IMR-90 (cell line): ENCODE data around the gene PLCB2. TPM values are rescaled to one million over a fixed set of nuclear protein-coding genes. Genes with fewer than 3 reads are reported as not detected.

Experiments used
- ATAC-seq: fragments of 200-7000 bp; cut with Tn5 transposase; 2 replicates; pipeline ENCODE4 v1.9.1; 2020; ENCODE audit warnings: low read depth, mild to moderate bottlenecking, moderate library complexity
- BruUV-seq: library from RNA; stranded (reverse); fragments of 400-500 nt; replicated peaks from 2 replicates; lab custom pipeline; 2021; lab: Mats Ljungman, UMichigan
- CTCF ChIA-PET: fragments of 300-600 bp; formaldehyde crosslinking; extraction: SDS; loops from one replicate; lab custom pipeline; 2021; ENCODE audit warnings: antibody characterized with exemption; lab: Yijun Ruan, JAX
- POLR2A ChIA-PET: fragments of 300-600 bp; sonication (Branson Sonifier 250); formaldehyde crosslinking; loops from one replicate; lab custom pipeline; 2022; ENCODE audit warnings: antibody characterized with exemption; ENCODE audit not compliant: unreplicated experiment; lab: Charles Lee
- DNase-seq: peaks from one replicate; pipeline ENCODE4 v3.0.0; 2013
- H2AFZ ChIP-seq: replicated peaks from 2 replicates; pipeline ENCODE3; 2013; ENCODE audit warnings: low read length, mild to moderate bottlenecking; ENCODE audit not compliant: poor library complexity
- H2AK5ac ChIP-seq: 2 replicates; pipeline ENCODE4 v1.6.1; 2013; ENCODE audit warnings: low read depth, low read length, inconsistent platforms
- H2AK9ac ChIP-seq: replicated peaks from 2 replicates; pipeline ENCODE3; 2013; ENCODE audit warnings: mild to moderate bottlenecking, low read depth, low read length, moderate library complexity; ENCODE audit not compliant: poor library complexity
- H2BK120ac ChIP-seq: 2 replicates; pipeline ENCODE4 v1.6.1; 2013; ENCODE audit warnings: low read depth, low read length, inconsistent platforms
- H2BK15ac ChIP-seq: 3 replicates; pipeline ENCODE4 v1.6.1; 2013; ENCODE audit warnings: low read depth, low read length, inconsistent platforms
- H2BK20ac ChIP-seq: 2 replicates; pipeline ENCODE4 v1.6.1; 2013; ENCODE audit warnings: low read depth, mild to moderate bottlenecking, inconsistent platforms, low read length, moderate library complexity
- H2BK5ac ChIP-seq: 2 replicates; pipeline ENCODE4 v1.6.1; 2013; ENCODE audit warnings: mild to moderate bottlenecking, low read depth, low read length, inconsistent platforms; ENCODE audit not compliant: poor library complexity, severe bottlenecking
- H3K14ac ChIP-seq: replicated peaks from 2 replicates; pipeline ENCODE4 v1.6.1; 2013; ENCODE audit warnings: low read depth, low read length, inconsistent platforms
- H3K18ac ChIP-seq: 2 replicates; pipeline ENCODE4 v1.6.1; 2013; ENCODE audit warnings: low read depth, low read length, control low read depth
- H3K23ac ChIP-seq: 2 replicates; pipeline ENCODE4 v1.6.1; 2013; ENCODE audit warnings: low read depth, low read length, inconsistent platforms
- H3K27ac ChIP-seq: 2 replicates; pipeline ENCODE4 v1.5.1; 2013; ENCODE audit warnings: mild to moderate bottlenecking, control low read depth, low read length; ENCODE audit not compliant: insufficient read depth
- H3K27me3 ChIP-seq: 2 replicates; pipeline ENCODE4 v1.6.1; 2013; ENCODE audit warnings: low read length; ENCODE audit not compliant: control insufficient read depth, insufficient read depth
- H3K36me3 ChIP-seq: 2 replicates; pipeline ENCODE4 v1.6.1; 2013; ENCODE audit warnings: low read length, mixed read lengths; ENCODE audit not compliant: control insufficient read depth, insufficient read depth
- H3K4ac ChIP-seq: 2 replicates; pipeline ENCODE4 v1.6.1; 2013; ENCODE audit warnings: low read depth, low read length, inconsistent platforms
- H3K4me1 ChIP-seq: 2 replicates; pipeline ENCODE4 v1.6.1; 2013; ENCODE audit warnings: low read length, mixed read lengths; ENCODE audit not compliant: control insufficient read depth, insufficient read depth
- H3K4me2 ChIP-seq: 2 replicates; pipeline ENCODE4 v1.6.1; 2013; ENCODE audit warnings: low read depth, mild to moderate bottlenecking, control low read depth, low read length, moderate library complexity
- H3K4me3 ChIP-seq: 2 replicates; pipeline ENCODE4 v1.5.1; 2013; ENCODE audit warnings: low read depth, mild to moderate bottlenecking, control low read depth, low read length, moderate library complexity; ENCODE audit not compliant: insufficient read depth
- H3K56ac ChIP-seq: 2 replicates; pipeline ENCODE4 v1.6.1; 2013; ENCODE audit warnings: low read length, inconsistent platforms; ENCODE audit not compliant: insufficient read depth; ENCODE audit errors: extremely low read depth
- H3K79me1 ChIP-seq, 2 experiments: 2 replicates each; pipeline ENCODE4 v1.6.1; 2013; ENCODE audit warnings: low read length in 2 of 2, inconsistent platforms in 1 of 2, low read depth in 1 of 2
- H3K9ac ChIP-seq: 2 replicates; pipeline ENCODE4 v1.6.1; 2013; ENCODE audit warnings: low read depth, low read length, control low read depth
- H3K9me1 ChIP-seq: 2 replicates; pipeline ENCODE4 v1.6.1; 2013; ENCODE audit warnings: low read length, inconsistent platforms; ENCODE audit not compliant: insufficient read depth
- H3K9me3 ChIP-seq: 2 replicates; pipeline ENCODE4 v1.6.1; 2013; ENCODE audit warnings: low read length; ENCODE audit not compliant: control insufficient read depth, insufficient read depth
- H4K20me1 ChIP-seq: 2 replicates; pipeline ENCODE4 v1.6.1; 2013; ENCODE audit warnings: low read length, inconsistent platforms; ENCODE audit not compliant: insufficient read depth
- H4K5ac ChIP-seq: 2 replicates; pipeline ENCODE4 v1.6.1; 2013; ENCODE audit warnings: mild to moderate bottlenecking, low read depth, low read length, control low read depth
- H4K8ac ChIP-seq, 2 experiments: 2 replicates each; pipeline ENCODE4 v1.6.1; 2013; ENCODE audit warnings: low read depth in 2 of 2, low read length in 2 of 2, control low read depth in 1 of 2, inconsistent platforms in 1 of 2
- H4K91ac ChIP-seq: 2 replicates; pipeline ENCODE4 v1.6.1; 2013; ENCODE audit warnings: low read depth, low read length, inconsistent platforms; ENCODE audit not compliant: insufficient read depth
- CHD1 ChIP-seq: IDR thresholded peaks from 2 replicates; pipeline ENCODE4 v1.6.1; 2012; ENCODE audit warnings: low read depth, low read length, improper control_type of control experiment
- WGBS, 2 experiments: methylation state at CpG; one replicate each; pipeline versions ENCODE4 v1.1.5 to v1.1.7; 2013; ENCODE audit warnings: missing lambda C conversion rate in 2 of 2; ENCODE audit not compliant: insufficient read length in 1 of 2; ENCODE audit errors: extremely low coverage in 2 of 2; 5-methylcytosine and 5-hydroxymethylcytosine counted together
- dilution Hi-C: fragments of 300-500 bp; cut with HindIII; formaldehyde crosslinking; loops from one replicate; pipeline ENCODE4 v1.14.3; 2018; ENCODE audit warnings: low sequenced_read_pairs; ENCODE audit not compliant: unreplicated experiment
- in situ Hi-C: fragments of 300-500 bp; cut with MboI; formaldehyde crosslinking; loops from 3 replicates; pipeline ENCODE4 v1.14.3; 2019; ENCODE audit warnings: low sequenced_read_pairs, inconsistent platforms, mixed read lengths
- intact Hi-C: fragments of 100-400 bp; cut with micrococcal nuclease; formaldehyde crosslinking; loops from 2 replicates; pipeline ENCODE4 v1.10.0; 2022
- polyA plus RNA-seq, 3 experiments: library from polyadenylated mRNA; depleted of rRNA; stranded (reverse); fragments of >200 nt; gene quantifications; 2 replicates each; pipeline ENCODE4 v1.2.3, GENCODE V29; 2012; ENCODE audit warnings: low replicate concordance in 1 of 3
- total RNA-seq: library from RNA; depleted of rRNA; stranded (reverse); fragments of >200 nt; gene quantifications from 2 replicates; pipeline ENCODE4 v1.2.3, GENCODE V29; 2012

The PLCB2 gene
- total and polyA plus RNA-seq, 2 of the 4 experiments (the other 2 are of a cell fraction) = 0.18 to 1.4 TPM

DNA sequence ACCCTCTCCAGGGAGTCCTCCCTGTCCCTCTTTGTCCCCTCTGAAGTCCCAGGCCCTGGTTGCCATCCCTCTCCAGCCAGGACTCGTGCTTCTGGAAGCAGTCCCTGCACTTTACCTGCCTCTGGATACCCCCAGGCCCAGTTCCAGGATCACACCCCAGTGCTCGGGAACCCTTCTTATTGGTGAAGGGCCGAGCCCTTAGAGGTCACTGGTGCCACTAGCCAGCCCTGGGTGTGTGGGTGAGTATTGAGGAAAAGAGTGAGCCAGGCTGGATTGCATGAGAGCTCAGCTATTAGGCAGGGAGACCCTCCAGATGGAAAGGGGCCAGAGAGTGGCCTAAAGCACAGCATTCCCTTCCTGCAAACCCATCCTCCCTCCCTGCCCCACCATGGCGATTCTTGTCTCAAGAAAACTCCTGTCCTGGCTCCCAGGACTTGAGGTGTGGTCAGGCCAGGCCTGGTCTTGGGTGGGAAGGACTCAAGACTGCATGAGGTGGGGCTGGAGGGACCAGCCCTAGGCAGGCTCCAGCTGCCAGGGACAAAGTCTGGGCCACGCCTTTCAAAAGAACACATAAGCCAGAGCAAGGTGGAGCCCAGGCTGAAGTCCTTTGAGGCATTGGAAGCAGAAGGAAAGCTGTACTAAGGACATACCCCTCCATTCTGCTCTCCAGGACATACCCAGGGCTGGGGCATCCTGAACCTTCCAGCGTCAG lies 38.3 kb upstream of the PLCB2 start:
- H3K4me3 ChIP-seq = no peak overlapping the region
- H4K8ac ChIP-seq = no peak overlapping the region
- H3K9ac ChIP-seq = no peak overlapping the region
- H2BK5ac ChIP-seq = no peak overlapping the region
- H2AK9ac ChIP-seq = no peak overlapping the region
- H3K4me2 ChIP-seq = no peak overlapping the region
- ChIA-PET POLR2A (no interaction called here), CTCF (interaction anchor here (0.6 kb wide), 1 partner anchor 551 kb away, joined by 4 read pairs; no protein-coding TSS in a partner anchor)
- H3K27me3 ChIP-seq = peaks cover 7% of the 10 kb centered on the region
- H3K14ac ChIP-seq = no peak overlapping the region
- H3K36me3 ChIP-seq = no peaks in the 10 kb centered on the region
- no peak overlapping the region for H3K56ac ChIP-seq
- H4K91ac ChIP-seq = no peak overlapping the region
- no peak for TF ChIP-seq CHD1
- intact Hi-C loops = no loop called here
- H2AFZ ChIP-seq = peak overlapping the region; percentile 38
- H3K9me1 ChIP-seq = peaks cover 13% of the 10 kb centered on the region
- H2AK5ac ChIP-seq = no peak overlapping the region
- H2BK15ac ChIP-seq = no peak overlapping the region
- H3K23ac ChIP-seq = no peak overlapping the region
- no peak overlapping the region for H2BK20ac ChIP-seq
- H3K4me1 ChIP-seq = peaks cover 22% of the 10 kb centered on the region
- no peaks in the 10 kb centered on the region for H3K9me3 ChIP-seq
- peaks cover 4 to 8% of the 10 kb centered on the region in 2 experiments; a peak in 2 of 4 replicates for H3K79me1 ChIP-seq
- BruUV-seq = no TSS peak
- H3K18ac ChIP-seq = no peak overlapping the region
- no peaks in the 10 kb centered on the region for H4K20me1 ChIP-seq
- H3K27ac ChIP-seq = no peak overlapping the region
- DNase-seq = no peak
- no peak for ATAC-seq
- WGBS, 2 experiments = 80% methylated on average over 1 of the region's 6 CpGs; no CpG with 5 or more reads in 1 of the 2 experiments
- H2BK120ac ChIP-seq = 0 out of 2 replicates have a peak overlapping the region, but pooled peaks have one; percentile 6
- in situ Hi-C loops = no loop called here
- dilution Hi-C loops = no loop called here
- peak overlapping the region; percentile 37; the same call in 1 of the 2 replicates for H3K4ac ChIP-seq
- H4K5ac ChIP-seq = no peak overlapping the region
